Amygdala (tissue), 56 donors: ENCODE data around the gene ALG14.
A peak's percentile ranks its signal among the peaks of the same experiment; 100 is the strongest.
"Not testable (repeated sequence)": the region's sequence is repeated elsewhere in the genome, so short reads cannot be mapped to it uniquely, and the experiment has no call there.

Source experiments
- DNase-seq, 56 donors: peaks; one replicate each; lab custom pipeline; 2025; lab: John Stamatoyannopoulos, UW

ALG14 gene

DNA sequence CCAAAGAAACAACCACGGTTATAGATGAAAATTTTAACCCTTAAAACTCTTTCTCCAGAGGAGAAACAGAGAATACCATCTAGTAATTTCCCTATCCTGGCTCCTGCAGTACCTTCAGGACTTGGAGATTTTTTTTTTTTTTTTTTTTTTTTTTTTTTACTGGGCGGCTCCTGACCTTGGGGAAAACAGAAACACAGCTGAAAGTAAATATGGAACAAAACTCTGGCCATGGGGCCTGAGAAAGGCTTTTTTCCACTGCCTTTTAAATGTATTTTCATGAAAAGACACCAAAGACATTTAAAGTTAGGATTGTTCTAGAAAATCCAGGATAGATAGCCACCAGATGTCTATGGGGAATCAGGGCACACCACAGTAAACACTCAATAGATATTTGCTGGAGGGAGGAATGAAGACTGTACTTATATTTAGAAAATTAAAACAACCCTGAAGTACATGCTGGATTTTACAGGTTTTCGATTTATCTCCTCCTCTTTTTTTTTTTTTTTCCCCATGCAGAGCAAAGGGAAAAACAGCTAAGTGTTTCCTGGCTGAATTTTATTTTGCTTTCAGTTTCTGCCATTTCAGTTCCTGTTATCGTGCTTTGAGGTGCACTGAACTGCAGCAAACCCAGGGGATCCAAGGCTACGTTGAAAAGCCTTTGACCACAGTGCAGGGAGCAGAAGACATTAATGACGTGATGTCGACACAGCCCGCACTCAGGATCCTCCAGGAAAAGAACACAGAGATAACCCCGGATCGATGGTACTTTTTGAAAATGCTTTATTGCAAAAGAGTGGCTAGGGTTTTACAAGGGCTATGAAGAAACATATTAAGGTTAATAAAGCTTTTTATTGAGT is 110.1 kb downstream of the ALG14 start:
- DNase-seq, result peak in 6 of 56 donors; percentile 5 to 25 (median 8)

DNA sequence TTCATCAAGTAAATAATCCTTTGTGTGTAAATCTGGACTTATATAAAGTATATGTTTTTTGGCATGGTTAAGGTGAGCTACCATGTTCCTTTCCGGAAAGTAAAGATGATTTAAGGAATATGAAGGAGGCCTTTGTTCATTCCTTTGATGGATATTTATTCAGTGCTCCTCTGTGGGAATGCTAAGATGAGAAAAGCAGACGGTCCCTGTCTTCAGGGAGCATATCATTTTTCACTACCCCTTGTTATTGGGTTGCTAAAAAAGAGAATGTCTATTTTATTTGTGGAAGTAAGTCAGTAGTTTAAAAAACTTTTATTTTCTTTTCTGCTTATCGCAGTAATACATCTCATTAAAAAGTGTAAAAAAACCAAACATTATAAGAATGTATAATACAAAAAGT is 110.8 kb downstream of the ALG14 start:
- DNase-seq, result no peak

DNA sequence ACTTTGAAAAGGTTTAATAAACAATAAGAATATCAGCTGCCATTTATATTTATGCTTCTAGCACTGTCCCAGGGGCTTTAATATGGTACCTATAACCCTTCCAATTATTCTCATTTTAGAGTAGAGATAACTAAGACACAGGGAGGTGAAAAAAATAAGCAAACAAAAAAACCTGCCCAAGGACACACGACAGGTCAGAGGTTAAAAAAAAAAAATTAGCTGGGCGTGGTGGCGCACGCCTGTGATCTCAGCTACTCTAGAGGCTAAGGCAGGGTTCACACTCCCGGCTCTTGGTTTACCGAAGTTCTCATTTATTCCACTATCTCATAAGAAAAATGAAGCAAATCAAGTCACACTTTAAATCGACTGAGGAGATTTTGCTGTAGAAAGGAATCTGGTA is 111.2 kb downstream of the ALG14 start:
- DNase-seq, result no peak

- no peak for DNase-seq
Observed at GRCh38 chr1:94958081-94958480, 114.7 kb downstream of the ALG14 start.

DNA sequence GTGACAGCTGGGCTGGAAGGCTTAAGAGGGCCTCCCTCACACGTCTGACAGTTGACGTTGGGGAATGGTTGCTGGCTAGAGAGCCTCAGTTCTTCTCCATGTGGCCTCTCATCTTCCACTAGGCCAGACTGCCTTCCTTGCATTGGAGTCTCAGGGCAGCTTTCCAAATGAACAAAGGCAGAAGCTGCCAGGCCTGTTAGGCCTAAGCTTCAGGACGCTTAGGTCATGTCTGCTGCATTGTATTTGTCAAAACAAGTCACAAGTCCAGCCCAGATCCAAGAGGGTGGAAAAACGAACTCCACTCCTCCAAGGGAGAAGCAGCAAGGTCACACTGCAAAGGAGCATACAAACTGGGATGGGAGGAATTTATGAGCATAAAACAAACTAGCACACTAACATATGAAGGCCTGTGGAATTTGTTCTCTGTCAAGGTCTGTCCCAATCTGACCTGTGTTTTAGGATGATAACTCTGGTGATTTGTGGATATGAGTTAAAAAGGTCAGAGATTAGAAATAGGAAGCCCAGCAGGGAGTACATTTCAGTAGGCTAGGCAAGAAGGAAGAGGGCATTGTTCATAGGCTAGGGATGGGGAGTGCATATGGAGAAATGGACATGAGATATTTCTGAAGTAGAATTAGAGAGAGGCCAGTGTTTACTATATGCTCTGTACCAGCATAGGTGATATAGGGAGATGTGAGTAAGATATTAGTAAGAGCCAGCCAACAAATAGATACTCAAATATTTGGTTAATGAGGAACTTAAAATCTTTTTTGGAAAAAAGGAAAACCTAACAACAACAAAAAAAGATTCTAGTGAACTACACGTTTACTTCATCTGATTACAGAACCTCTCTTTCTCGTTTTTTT is 116.8 kb downstream of the ALG14 start:
- peak in 1 of 56 donors; percentile 2 for DNase-seq

DNA sequence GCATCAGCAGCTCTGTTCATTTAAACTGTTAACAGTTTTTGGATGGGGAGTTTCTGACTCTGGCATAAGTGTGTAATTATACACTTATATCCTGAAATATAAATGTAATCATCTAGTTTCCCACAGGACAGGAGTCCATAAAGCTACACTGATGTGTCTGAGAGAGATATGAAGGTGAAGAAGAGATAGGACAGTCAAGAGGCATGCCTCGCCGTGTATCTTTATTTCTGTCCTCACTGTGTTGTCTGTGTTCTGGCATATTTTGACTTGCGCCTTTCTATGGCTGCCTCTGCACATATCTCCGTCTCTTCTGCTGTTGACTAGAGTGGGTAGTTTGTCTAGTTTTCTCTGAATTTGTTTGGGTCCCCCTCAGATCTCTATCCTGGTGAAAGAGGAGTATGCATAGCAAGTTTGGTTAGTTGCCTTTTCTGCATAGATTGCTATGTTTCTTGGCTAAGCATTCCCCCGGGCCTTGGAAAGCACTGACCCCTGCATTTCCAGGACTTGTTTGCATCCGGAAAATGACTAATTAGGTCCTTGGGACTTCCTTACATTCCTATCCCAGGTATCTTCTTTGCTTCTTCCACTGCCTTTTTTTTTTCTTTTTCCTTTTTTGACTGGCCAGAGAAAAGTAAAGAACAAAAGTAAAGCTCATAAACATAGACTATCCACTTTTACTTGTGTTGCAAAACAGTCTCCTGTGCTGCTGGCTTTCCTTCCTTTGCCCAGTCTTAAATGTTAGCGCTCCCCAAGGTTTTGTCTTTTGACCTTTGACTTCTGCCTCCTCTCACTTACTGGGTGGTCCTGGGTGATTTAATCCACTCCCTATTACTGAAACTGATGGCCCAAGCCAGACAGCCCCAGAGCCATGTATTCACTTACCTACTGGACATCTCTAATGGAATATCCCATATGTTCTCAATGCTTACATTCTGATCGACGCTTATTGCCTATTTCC is 118.2 kb downstream of the ALG14 start:
- DNase-seq, result no peak

- no peak for DNase-seq
Observed at GRCh38 chr1:94953746-94954145, 119.0 kb downstream of the ALG14 start.

DNA sequence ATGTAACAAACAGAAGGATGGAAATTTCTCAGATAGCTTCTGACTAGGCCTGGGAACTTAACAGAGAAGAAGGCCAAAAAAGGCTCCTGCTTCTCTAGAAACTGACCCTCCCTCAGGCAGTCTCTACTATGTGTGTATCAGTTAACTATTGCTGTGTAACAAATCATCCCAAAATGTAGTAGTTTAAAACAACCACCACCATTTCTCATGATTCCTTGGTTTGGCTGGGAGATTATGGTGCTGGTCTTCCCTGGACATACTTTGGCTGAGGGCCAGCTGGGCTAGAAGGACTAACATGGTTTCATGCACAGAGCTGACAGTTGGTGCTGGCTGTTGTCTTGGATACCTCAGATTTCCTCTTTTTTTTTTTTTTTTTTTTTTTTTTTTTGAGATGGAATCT is 119.6 kb downstream of the ALG14 start:
- no peak for DNase-seq

GRCh38 chr1:94952539-94952938 is 120.2 kb downstream of the ALG14 start:
- DNase-seq, result no peak

GRCh38 chr1:94951509-94952208 is 121.1 kb downstream of the ALG14 start:
- no peak for DNase-seq

DNA sequence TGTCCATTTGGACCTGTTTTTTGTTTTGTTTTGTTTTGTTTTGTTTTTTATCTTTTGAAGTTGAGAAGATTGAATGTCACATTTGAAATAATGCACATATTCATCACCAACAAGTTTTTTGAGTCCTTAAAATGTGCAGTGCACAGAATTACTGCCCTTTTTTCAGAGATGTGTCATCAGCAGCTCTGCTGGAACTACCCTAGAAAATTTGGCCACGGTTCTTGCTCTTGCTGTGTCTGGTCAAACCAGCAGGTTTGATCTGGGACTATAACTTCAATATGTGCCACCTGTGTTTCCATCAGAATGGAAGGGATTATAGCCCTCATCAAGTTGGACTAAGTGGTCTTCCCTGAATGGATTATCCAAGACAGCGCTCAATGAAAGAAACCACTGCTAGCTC is 121.7 kb downstream of the ALG14 start:
- no peak for DNase-seq

DNA sequence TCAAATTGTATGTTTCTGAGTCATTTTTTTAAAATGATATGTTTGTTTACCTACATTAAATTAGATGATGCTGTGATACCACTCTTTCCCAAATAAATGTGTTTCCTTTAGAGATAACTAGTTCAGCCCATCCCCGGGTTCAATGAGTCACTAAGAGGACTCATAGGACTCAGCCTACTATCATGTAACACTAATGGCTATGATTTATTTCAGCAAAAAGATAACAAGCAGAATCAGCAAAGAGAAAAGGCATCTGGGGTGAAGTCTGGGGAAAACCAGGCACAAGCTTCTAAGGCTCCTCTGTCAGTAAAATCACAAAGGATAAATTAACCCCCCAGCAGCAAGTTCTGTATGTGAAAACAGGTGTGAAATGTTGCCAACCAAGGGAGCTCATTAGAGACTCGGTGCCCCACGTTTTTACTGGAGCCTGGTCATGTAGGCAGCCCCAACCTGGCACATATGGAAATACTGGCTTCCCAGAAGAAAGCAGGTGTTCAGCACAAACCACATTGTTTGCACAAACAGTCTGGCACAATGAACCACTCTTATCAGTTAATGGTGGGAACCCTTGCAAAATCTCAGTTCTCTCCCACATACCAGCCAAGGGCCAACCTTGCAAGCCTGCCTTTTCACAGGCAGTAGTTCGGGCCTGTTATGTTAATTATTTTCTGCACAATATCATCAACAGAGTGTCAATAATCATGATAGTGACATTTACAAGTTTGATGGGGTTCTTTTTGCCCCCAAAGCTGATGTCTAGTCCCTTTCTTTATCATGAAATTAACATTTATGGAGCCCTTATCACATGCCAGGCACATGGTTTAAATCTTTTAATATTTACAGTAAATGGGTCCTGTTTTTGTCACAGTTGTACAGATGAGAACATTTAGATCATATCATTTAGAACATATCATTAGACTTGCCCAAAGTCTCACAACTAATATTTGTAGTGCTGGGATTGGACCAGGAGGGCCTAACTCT is 122.8 kb downstream of the ALG14 start:
- DNase-seq, result no peak

GRCh38 chr1:94947437-94947836 is 125.3 kb downstream of the ALG14 start:
- DNase-seq, result no peak

DNA sequence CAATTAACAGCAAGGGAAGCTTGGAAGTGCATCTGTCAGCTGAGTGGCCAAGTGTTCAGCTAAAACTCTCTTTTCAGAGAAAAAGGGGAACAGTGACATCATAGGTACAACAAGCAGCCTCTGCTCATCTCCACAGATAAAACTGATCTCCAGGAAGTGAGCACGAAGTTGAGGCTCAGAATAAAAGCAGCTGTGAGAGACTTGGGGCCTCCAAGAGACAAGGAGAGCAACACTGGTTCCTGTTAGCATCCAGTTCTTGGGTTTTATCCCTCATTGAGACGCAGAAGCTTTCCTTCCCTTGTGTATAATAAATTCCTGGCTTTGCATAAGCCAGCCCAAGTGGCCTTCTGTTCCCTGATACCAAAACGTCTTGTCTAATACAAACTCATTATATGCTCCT is 125.9 kb downstream of the ALG14 start:
- no peak for DNase-seq

DNA sequence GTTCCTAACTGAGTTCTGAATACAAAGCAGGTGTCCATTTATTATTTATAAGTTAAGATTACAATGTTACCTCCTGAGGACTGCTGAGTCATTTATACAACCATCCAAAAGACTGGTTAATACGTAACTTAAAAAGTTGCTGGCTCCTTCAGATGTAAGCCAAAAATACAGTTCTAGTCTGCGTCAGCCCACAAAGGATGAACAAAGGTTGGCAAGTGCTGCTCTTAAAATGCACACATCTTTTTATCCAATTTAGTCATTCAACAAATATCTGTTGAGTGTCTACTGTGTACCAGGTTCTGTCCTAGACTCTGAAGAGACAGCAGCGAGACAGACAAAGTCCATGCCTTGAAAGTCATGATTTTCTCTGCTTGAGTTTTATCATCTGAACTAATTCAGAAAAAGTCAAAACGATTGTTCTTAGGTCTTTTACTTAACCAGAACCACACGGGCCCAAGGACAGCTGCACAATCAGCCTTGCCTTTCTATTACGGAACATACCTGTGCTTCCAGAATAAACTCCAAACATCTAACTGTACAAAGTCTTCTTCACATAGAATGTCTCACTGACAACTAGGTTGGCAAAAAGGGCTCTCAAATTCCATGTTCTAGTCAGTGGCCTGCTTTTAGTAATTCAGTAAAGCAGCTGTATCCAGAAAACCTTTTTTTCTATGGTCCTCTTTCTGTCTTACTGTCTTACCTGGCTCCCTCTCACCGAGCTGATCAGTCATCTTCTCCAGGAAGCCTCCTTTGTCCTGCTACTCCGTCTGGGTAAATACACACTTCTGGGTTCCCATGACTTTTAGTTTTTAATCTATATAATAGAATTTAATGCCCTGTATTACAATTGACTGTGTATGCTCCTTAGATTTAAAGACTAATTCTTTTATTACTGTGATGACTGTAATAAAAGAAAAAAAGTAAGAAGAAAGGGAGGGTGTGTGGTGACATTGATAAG is 130.3 kb downstream of the ALG14 start:
- no peak for DNase-seq

- DNase-seq, result not testable (repeated sequence)
Observed at GRCh38 chr1:94941480-94941879, 131.3 kb downstream of the ALG14 start.

GRCh38 chr1:94940738-94941137 is 132.0 kb downstream of the ALG14 start:
- no peak for DNase-seq
